Medulla oblongata (tissue), 1 donor: ENCODE results near the gene GUCY1B1.

Experiments used
- DNase-seq: peaks from one replicate; pipeline ENCODE4 v3.0.0-alpha.2; 2015; ENCODE audit errors: extremely low spot score

GUCY1B1 gene

GRCh38 chr4:155799116-155799793 lies 40.4 kb downstream of the GUCY1B1 start:
- no peak for DNase-seq

GRCh38 chr4:155799794-155800123 lies 40.9 kb downstream of the GUCY1B1 start:
- DNase-seq = no peak

- no peak for DNase-seq
Measured at GRCh38 chr4:155800685-155801343, 42.0 kb downstream of the GUCY1B1 start.

GRCh38 chr4:155802190-155802959 lies 43.6 kb downstream of the GUCY1B1 start:
- peak; percentile 15 for DNase-seq

GRCh38 chr4:155805016-155805415 lies 46.2 kb downstream of the GUCY1B1 start:
- no peak for DNase-seq

- no peak for DNase-seq
Measured at GRCh38 chr4:155807021-155807420, 48.2 kb downstream of the GUCY1B1 start.

- peak; percentile 78 for DNase-seq
Measured at GRCh38 chr4:155809835-155810234, 51.0 kb downstream of the GUCY1B1 start.

- DNase-seq = no peak
Measured at GRCh38 chr4:155811083-155811482, 52.3 kb downstream of the GUCY1B1 start.

GRCh38 chr4:155818639-155819038 lies 59.8 kb downstream of the GUCY1B1 start:
- DNase-seq = no peak

- no peak for DNase-seq
Measured at GRCh38 chr4:155819066-155819465, 60.2 kb downstream of the GUCY1B1 start.

GRCh38 chr4:155820887-155821518 lies 62.2 kb downstream of the GUCY1B1 start:
- DNase-seq = no peak

- no peak for DNase-seq
Measured at GRCh38 chr4:155822572-155822971, 63.8 kb downstream of the GUCY1B1 start.

GRCh38 chr4:155828628-155829027 lies 69.8 kb downstream of the GUCY1B1 start:
- no peak for DNase-seq

GRCh38 chr4:155832664-155833063 lies 73.8 kb downstream of the GUCY1B1 start:
- no peak for DNase-seq

GRCh38 chr4:155837203-155837796 lies 78.5 kb downstream of the GUCY1B1 start:
- DNase-seq = no peak

GRCh38 chr4:155842080-155842479 lies 83.3 kb downstream of the GUCY1B1 start:
- DNase-seq = no peak

GRCh38 chr4:155846929-155847328 lies 88.1 kb downstream of the GUCY1B1 start:
- DNase-seq = no peak

GRCh38 chr4:155849042-155849441 lies 90.2 kb downstream of the GUCY1B1 start:
- DNase-seq = no peak

GRCh38 chr4:155853189-155853588 lies 94.4 kb downstream of the GUCY1B1 start:
- no peak for DNase-seq

- DNase-seq = no peak
Measured at GRCh38 chr4:155854582-155855226, 95.9 kb downstream of the GUCY1B1 start.

GRCh38 chr4:155855897-155856296 lies 97.1 kb downstream of the GUCY1B1 start:
- DNase-seq = no peak
